Colonic mucosa (tissue), 4 donors: ENCODE measurements around the gene MDFIC2. TPM values are rescaled to one million over a fixed set of nuclear protein-coding genes. Genes with fewer than 3 reads are reported as not detected.
"Not testable (repeated sequence)": the region's sequence is repeated elsewhere in the genome, so short reads cannot be mapped to it uniquely, and the experiment has no call there.

ENCODE experiments used
- DNase-seq: peaks from one replicate; pipeline ENCODE4 v3.0.0-alpha.2; 2020
- H3K27ac ChIP-seq: fragments of 200-600 bp; one replicate; pipeline ENCODE4 v1.8.0; 2021
- H3K27me3 ChIP-seq: fragments of 200-600 bp; one replicate; pipeline ENCODE4 v1.8.0; 2021
- H3K36me3 ChIP-seq: fragments of 200-600 bp; one replicate; pipeline ENCODE4 v1.8.0; 2021
- H3K4me1 ChIP-seq: fragments of 200-600 bp; one replicate; pipeline ENCODE4 v1.8.0; 2021; ENCODE audit warnings: mild to moderate bottlenecking
- H3K4me3 ChIP-seq: fragments of 200-600 bp; one replicate; pipeline ENCODE4 v1.8.0; 2021
- H3K9ac ChIP-seq, 2 donors: one replicate each; pipeline ENCODE4 v1.7.0; 2013; ENCODE audit warnings: control low read depth in 2 of 2, low read depth in 2 of 2, low read length in 2 of 2
- H3K9me3 ChIP-seq: fragments of 200-600 bp; one replicate; pipeline ENCODE4 v1.8.0; 2021
- intact Hi-C: fragments of 100-400 bp; cut with DNase I; formaldehyde crosslinking; loops from one replicate; pipeline ENCODE4 v1.14.1; 2022
- total RNA-seq, 2 donors: library from RNA; stranded (reverse); fragmentation: NEBNext Ultra II Directional in 1 of 2; extraction: Animal tissue kit (Norgen Biotek cat#: 25700) in 1 of 2; gene quantifications; one replicate each; pipeline ENCODE4 v1.2.1, GENCODE V29; 2021
- TF ChIP-seq, protein P1 (sequence below): fragments of 200-600 bp; IDR thresholded peaks from one replicate; pipeline ENCODE4 v1.8.0; 2022; ENCODE audit warnings: antibody characterized with exemption, mild to moderate bottlenecking
- donor health status: healthy.
- donor health status: DM: no; HTN: no; CAD: no.
- donor health status: DM: no; HTN: no; CAD: no.

MDFIC2 gene
- total RNA-seq, 2 donors from 2014 or later: not detected

DNA sequence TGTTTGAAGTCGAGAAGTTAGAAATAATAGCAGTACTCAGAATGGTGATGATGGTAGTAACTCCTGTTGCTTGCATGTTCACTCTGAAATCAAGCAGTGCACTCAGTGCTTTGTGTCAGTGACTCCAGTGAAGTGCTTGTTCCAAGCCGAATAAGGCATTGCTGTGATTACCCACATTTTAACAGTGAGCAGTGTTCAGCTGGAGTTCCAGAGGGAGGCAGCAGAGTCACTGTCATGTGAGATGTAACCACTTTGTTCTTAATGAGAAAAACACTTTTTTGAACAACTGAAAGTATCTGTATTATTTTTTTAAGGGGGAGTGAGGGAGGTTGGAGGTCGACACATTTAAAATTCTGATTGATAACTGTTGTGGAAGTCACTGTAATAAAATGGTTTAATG is 3.7 kb downstream of the MDFIC2 start:
- no peaks in the 10 kb centered on the region for H3K9me3 ChIP-seq
- H3K36me3 ChIP-seq: no peaks in the 10 kb centered on the region
- no peaks in the 10 kb centered on the region for H3K4me1 ChIP-seq
- DNase-seq: no peak
- H3K4me3 ChIP-seq: no peak overlapping the region
- H3K27ac ChIP-seq: no peak overlapping the region
- TF ChIP-seq, protein P1, sequence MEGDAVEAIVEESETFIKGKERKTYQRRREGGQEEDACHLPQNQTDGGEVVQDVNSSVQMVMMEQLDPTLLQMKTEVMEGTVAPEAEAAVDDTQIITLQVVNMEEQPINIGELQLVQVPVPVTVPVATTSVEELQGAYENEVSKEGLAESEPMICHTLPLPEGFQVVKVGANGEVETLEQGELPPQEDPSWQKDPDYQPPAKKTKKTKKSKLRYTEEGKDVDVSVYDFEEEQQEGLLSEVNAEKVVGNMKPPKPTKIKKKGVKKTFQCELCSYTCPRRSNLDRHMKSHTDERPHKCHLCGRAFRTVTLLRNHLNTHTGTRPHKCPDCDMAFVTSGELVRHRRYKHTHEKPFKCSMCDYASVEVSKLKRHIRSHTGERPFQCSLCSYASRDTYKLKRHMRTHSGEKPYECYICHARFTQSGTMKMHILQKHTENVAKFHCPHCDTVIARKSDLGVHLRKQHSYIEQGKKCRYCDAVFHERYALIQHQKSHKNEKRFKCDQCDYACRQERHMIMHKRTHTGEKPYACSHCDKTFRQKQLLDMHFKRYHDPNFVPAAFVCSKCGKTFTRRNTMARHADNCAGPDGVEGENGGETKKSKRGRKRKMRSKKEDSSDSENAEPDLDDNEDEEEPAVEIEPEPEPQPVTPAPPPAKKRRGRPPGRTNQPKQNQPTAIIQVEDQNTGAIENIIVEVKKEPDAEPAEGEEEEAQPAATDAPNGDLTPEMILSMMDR: no peak
- H3K9ac ChIP-seq: no peak overlapping the region
- intact Hi-C loops: no loop called here
- no peaks in the 10 kb centered on the region for H3K27me3 ChIP-seq

DNA sequence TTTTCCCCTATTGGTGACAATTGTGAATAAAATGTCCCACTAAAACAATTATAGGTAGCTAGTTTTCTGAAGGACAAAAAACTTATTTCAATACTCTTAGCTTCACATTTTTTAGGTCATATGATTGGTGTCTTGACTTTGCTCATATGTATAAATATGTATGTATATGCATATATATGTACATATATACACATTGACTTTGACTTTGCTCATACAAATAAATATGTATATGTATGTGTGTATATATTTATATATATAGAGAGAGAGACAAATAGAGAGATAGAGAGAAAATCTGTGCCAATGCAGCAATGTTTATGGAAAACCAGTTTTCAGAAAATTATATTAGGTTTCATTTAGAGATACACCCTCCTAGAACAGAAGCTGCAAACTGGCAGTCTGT is 5.7 kb downstream of the MDFIC2 start:
- Histone ChIP-seq H3K27ac (no peak overlapping the region), H3K36me3 (no peaks in the 10 kb centered on the region), H3K27me3 (no peaks in the 10 kb centered on the region), H3K4me3 (no peak overlapping the region), H3K9me3 (no peaks in the 10 kb centered on the region), H3K9ac (no peak overlapping the region), H3K4me1 (no peaks in the 10 kb centered on the region)
- DNase-seq: no peak
- intact Hi-C loops: no loop called here
- TF ChIP-seq, protein P1: no peak

DNA sequence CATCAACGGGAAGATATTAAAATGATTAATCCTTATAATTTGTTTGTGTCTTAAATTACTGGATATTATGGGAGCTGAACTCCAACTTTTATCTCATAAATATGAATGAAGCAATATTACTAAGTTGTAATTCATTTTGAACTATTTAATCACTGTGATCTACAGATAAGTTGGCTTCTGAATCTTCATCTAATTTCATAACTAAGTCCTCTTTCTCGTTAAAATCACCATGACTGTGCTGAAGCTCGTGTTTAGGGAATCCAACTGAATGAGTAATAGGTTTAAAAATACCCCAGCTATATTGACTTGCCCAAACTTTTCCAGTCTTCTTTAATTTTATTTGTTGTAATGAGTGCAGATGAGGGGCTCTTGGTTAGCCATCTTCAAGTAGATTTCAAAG is 14.1 kb downstream of the MDFIC2 start:
- intact Hi-C loops: no loop called here
- no peak overlapping the region for H3K27ac ChIP-seq
- no peak for DNase-seq
- no peaks in the 10 kb centered on the region for H3K4me1 ChIP-seq
- no peak overlapping the region for H3K9ac ChIP-seq
- no peaks in the 10 kb centered on the region for H3K36me3 ChIP-seq
- no peaks in the 10 kb centered on the region for H3K9me3 ChIP-seq
- H3K4me3 ChIP-seq: no peak overlapping the region
- TF ChIP-seq, protein P1: no peak
- H3K27me3 ChIP-seq: no peaks in the 10 kb centered on the region

DNA sequence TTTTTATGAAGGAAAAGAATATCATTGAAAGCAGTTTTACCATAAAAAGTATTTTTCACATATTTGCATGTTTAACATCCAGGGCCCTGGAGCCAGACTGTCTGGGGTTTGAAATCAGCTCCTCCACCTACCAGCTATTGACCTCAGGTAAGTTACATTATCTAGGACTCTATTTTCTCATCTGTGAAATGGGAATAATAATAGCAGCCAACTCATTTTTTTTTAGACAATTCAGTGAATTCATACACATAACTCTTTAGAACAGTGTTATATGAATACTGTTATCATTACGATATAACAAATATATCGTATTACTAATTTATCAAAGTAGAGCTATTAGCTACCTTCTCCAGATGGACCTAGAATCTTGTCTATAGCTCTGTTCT is 21.3 kb downstream of the MDFIC2 start:
- Histone ChIP-seq H3K4me3 (no peak overlapping the region), H3K27ac (no peak overlapping the region), H3K9me3 (no peaks in the 10 kb centered on the region), H3K9ac (no peak overlapping the region), H3K36me3 (no peaks in the 10 kb centered on the region), H3K4me1 (no peaks in the 10 kb centered on the region), H3K27me3 (no peaks in the 10 kb centered on the region)
- intact Hi-C loops: no loop called here
- TF ChIP-seq, protein P1: no peak
- no peak for DNase-seq

DNA sequence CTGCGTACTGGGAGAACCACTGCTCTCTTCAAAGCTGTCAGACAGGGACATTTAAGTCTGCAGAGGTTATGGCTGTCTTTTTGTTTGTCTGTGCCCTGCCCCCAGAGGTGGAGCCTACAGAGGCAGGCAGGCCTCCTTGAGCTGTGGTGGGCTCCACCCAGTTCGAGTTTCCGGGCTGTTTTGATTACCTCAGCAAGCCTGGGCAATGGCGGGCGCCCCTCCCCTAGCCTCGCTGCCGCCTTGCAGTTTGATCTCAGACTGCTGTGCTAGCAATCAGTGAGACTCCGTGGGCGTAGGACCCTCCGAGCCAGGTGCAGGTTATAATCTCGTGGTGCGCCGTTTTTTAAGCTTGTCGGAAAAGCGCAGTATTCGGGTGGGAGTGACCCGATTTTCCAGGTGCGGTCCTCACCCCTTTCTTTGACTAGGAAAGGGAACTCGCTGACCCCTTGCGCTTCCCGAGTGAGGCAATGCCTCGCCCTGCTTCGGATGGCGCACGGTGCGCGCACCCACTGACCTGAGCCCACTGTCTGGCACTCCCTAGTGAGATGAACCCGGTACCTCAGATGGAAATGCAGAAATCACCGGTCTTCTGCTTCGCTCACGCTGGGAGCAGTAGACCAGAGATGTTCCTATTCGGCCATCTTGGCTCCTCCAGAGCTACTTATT is 21.9 kb downstream of the MDFIC2 start:
- DNase-seq, H3K4me1 ChIP-seq, H3K4me3 ChIP-seq, H3K27me3 ChIP-seq, H3K9ac ChIP-seq, H3K27ac ChIP-seq, H3K36me3 ChIP-seq, intact Hi-C loops, H3K9me3 ChIP-seq: not testable (repeated sequence)

DNA sequence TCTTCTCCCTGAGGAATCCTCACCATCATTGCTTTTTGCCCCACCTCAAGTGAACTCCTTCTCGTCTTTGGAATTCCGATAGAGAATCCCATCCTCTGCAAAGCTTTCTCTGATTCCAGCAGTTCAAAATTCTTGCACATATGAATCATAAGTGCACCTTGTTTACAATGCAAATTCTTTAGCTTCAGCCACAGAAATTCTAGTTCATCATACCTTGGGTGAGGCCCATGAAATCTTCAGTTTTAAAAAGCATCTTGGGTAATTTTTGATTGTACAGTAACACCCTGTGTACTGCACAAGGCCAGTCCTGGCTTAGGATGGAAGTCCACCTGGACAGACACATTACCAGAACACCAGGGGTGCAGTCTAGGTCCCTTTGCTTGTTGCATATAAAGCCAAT is 30.8 kb downstream of the MDFIC2 start:
- no peaks in the 10 kb centered on the region for H3K4me1 ChIP-seq
- no peak overlapping the region for H3K4me3 ChIP-seq
- no peak overlapping the region for H3K27ac ChIP-seq
- no peak overlapping the region for H3K9ac ChIP-seq
- H3K36me3 ChIP-seq: no peaks in the 10 kb centered on the region
- intact Hi-C loops: no loop called here
- H3K9me3 ChIP-seq: no peaks in the 10 kb centered on the region
- TF ChIP-seq, protein P1: no peak
- H3K27me3 ChIP-seq: no peaks in the 10 kb centered on the region
- DNase-seq: no peak
